NCI-H345 treated with DMSO at 0.1 percent for 48 hours (cell line): Measurements from ENCODE around the gene SNX3.

Source experiments
- DNase-seq: peaks from one replicate; lab custom pipeline; 2025; ENCODE audit not compliant: unreplicated experiment; lab: John Stamatoyannopoulos, UW

Gene SNX3

DNA sequence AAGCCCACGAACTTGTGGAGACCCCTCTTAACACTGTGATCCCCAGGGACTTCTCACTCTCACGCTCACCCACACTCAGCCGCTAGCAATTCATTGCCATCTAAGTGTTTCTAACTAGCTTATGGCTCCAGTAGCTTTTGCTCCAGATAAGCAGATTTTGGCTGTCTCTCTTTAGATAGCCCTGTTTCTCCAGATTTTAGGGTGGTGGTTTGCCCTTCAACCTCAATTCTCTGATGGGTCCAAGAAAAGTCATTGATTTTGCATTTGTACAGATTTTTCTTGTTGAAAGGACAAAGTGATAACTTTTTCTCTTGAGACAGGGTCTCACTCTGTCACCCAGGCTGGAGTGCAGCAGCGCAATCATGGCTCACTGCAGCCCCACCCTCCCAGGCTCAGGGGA lies 53.8 kb downstream of the SNX3 start:
- no peak for DNase-seq

DNA sequence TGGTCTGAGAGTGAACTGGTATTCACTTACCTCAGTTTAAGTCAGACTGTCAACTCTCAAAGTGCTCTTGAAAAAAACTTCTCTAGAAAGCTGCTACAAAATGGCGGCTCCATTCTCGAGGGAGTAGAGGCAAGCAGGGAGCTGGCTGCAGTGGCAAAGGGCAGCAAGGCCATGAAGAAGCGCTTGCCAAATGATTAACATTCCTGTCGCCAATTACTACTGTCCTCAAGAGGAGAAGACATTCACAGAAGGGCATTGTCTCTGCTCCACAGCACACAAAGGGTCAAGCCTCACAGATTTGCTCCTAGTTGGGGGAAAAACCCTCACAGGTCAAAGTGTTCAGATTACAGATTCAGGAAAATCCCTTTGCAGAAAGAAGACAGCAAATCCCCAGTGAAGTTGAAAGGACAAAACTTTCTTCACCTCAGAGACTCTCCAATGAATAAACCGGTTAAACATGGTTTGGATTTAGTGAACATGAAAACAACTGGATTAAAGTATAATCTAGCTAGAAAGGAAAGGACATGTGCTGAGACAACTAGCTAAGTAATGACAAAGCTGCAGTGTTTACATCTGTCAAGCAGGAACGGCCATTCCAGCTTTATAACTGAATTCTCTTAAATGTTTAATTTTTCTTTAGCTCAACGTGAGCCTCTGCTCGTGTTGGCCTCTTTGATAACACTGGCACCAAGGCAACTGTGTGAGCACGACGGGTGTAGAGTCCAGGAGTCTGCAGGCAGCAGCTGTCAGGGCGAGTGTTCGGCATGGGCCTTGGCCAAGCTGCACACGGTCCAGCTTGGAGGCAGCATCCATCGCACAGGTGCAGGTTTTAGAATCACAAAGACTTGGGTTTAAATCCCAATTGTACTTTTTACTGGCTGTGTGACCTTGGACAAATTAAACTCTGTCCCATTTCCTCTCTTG lies 57.4 kb downstream of the SNX3 start:
- no peak for DNase-seq

DNA sequence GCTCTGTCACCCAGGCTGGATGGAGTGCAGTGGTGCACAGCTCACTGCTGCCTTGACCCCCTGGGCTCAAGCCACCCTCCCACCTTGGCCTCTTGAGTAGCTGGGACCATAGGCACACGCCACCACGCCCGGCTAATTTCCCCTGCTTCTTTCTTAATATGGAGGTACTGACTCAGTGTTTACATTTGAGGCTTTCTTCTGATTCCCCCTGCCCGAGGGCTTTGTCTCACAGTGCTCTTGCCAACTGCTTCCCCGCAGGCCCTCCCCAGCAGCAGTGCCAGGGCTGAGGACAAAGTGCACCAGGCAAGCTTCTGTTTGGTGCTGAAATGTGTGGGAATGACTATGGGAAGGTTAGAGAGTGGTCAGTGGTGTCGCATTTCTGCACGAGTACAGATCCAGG lies 60.2 kb downstream of the SNX3 start:
- no peak for DNase-seq

DNA sequence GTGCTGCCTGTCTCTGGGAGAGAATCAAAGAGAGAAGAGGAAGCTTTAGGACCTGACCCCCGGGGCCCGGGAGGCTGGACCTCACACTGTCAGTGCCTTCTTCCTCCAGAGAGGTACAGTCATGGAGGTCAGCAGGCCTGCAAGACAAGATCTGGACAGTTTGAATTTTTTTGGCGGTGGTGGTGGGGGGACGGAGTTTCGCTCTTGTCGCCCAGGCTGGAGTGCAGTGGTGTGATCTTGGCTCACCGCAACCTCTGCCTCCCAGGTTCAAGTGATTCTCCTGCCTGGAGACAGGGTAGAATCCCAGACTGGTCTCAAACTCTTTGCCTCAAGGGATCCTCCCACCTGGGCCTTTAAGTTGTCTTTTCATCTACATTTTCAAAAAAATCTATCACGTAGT lies 60.7 kb downstream of the SNX3 start:
- no peak for DNase-seq

DNA sequence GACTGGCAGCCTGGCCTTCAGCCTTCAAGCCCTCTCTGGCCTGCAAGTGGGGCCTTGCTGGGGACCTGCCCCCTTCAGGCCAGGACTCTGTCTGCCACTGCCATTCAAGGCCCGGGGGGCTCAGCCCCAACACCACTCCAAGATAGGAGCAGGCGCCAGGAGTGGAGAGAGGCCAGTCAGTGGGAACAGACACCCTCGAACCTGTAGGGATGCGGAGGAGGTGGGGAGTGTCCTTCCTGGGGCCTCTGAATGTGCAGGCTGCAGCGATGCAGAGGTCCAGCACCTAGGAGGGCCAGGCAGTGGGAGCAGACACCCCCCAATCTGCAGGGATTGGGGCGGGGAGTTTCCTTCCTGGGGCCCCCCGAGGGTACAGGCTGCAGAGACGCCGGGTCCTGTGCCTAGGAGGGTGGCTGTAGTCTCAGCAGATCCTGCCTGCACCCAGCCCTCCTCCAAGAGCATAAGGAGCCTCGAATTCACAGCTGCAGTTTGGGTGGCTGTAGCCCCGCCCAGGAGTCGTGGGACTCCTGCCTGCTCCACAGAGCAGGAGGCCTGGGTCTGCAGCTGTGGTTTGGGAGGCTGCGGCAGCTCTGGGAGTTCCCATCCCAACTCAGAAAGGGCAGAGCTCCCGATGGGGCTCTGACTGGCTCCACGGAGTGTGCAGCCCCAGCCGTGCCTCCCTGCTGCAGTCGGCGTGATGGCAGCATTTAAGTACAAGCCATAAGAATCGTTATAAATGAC lies 61.9 kb downstream of the SNX3 start:
- DNase-seq = no peak

DNA sequence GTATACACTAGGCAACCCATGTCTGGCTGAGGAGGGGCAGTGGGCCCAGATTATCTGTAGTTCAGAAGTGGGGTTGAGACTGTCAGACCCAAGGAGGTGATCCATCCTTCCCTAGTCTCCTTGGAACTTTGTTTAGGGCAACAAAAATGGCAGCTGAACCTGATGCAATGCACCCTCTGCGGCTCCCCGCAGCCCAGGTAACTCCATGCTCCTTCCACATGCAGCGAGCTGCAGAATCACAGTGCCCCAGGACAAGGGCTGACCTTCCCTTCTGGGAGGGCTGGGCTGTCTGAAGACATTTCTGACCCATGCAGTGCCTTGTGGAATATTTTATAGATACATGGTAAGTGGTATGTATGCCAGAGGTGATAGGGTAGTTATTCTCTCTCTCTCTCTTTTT lies 65.6 kb downstream of the SNX3 start:
- no peak for DNase-seq

DNA sequence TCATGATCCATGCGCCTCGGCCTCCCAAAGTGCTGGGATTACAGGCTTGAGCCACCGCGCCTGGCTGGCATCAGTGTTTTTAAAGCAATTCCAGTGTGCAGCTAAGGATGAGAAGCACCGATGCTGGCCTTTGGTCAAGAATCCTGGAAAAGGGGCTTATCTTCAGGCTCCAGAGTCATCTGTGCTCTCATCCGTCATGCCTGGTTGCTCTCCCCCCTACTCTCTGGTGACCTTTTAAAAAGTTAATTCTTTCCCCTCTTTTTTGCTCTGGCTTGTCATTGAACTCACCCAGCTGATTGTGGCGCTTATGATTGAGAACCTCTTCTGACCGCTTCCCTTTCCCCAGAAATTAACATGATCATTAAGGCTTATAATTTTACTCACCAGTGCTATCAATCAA lies 66.3 kb downstream of the SNX3 start:
- DNase-seq = no peak

DNA sequence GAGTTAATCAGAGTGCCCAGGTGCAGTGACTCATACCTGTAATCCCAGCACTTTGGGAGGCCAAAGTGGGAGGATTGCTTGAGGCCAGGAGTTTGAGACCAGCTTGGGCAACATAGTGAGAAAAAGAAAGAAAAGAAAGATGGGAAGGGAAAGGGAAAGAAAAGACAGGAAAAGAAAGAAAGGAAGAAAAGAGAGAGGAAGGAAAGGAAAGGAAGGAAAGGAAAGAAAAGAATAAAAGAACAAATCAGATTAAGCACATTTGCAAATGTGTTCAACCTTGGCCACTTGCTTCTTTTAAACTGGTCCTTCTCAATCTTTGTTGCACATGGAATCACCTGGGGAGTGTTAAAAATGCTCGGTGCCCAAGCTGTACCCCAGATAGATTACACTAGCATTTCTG lies 67.0 kb downstream of the SNX3 start:
- no peak for DNase-seq

DNA sequence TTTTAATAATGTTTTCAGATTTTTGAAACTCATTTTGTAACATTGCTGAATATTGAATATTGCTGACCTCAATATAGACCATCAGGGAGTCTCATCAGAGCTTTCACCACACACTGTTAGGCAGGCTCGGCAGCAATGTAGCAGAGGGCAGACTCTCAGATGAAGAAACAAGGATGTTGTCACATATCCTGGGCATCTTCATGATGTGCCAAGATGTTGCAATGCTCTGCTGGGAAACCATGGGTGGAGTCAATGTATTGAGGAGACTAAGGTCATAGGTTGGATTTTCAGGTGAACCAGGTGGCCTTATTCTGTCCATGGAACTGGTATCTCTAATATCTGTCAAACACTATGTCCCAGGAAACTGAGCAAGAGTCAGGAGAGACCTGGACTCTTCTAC lies 67.7 kb downstream of the SNX3 start:
- DNase-seq = no peak

DNA sequence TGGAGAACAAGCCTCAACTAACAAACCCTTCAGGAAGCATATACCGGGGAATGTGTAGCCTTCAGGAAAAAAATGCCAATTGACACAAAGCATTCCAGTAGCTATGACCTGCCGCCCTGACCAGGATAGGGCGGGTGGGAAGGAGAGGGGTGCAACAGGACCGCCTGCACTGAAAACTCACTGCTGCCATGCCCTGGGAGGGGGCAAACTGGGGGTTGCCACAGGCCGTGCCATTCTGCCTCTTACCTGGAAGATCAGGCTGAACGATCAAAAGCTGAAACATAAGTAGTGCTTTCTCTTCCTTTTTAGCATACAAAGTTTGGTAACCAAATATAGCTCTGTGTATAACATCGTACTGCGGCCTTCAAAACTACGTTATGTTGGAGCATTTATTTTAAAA lies 73.3 kb downstream of the SNX3 start:
- DNase-seq = no peak

DNA sequence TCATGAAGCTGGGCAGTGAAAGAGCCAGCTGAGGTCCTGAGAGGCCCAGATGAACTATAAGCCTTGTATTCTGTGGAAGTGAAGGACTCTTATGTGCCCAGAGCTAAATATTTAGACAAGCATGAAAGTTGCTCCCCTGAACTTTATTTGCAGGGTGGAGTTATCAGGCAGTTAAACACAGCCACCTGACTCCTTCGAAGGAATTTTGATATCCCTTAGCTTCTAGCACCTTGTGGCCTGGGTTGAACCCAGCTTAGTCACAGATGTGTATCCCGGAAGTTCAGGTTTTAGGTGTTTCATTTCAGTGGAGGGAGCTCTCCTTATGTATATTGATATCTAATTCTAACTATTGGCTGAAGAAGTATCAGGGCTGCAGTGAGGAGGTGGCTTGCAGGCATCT lies 74.6 kb downstream of the SNX3 start:
- DNase-seq = no peak

DNA sequence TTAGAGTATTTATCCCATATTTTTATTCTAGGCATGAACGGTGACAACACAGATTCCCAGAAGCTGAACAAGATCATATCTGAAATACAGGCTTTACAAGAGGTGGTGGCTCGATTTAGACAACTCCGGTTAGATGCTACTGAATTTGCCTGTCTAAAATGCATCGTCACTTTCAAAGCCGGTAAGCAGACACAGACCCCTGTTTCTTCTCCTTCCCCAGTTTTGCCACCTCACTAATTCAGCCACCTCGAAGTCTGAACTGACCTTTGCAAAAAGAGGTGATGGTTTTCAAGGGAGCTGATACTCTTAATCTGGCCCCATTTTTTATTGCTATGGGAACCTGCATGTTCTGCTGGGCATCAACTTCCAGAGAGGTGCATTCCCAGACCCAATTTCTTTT lies 80.1 kb downstream of the SNX3 start:
- DNase-seq = no peak

DNA sequence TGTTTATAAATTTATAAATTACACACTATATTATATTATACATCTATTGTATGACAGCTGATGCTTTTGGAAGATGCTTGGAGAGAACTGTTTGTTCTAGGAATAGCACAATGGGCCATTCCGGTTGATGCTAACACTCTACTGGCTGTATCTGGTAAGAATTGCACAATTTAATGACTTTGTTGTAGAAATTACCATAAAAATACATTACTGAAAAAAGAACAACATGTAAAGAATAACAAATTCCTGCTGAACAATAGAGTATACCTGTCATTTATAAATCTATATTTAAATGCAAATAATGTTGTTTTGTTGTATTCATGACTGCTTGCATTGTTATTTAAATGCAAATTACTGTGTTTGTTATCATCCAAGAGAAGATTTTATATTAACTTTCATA lies 80.6 kb downstream of the SNX3 start:
- no peak for DNase-seq

DNA sequence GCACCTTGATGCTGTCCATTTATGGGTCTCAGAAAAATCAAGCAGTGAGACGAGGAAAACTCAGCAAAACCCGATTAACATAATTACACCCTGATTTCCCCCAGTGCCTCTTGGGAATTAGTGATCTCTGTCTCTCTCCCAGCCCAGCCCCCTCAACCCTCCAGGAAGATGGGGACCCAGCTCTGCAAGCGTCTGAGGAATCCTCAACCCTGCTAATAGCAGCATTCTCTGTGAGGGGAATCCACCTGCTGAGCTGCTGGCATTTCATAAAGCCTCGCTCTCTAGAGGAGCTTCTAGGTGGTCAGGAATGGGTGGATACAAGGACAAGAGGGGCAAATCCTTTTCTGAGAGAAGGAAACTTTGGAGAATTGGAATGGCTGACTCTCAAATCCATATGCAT lies 81.1 kb downstream of the SNX3 start:
- DNase-seq = no peak

DNA sequence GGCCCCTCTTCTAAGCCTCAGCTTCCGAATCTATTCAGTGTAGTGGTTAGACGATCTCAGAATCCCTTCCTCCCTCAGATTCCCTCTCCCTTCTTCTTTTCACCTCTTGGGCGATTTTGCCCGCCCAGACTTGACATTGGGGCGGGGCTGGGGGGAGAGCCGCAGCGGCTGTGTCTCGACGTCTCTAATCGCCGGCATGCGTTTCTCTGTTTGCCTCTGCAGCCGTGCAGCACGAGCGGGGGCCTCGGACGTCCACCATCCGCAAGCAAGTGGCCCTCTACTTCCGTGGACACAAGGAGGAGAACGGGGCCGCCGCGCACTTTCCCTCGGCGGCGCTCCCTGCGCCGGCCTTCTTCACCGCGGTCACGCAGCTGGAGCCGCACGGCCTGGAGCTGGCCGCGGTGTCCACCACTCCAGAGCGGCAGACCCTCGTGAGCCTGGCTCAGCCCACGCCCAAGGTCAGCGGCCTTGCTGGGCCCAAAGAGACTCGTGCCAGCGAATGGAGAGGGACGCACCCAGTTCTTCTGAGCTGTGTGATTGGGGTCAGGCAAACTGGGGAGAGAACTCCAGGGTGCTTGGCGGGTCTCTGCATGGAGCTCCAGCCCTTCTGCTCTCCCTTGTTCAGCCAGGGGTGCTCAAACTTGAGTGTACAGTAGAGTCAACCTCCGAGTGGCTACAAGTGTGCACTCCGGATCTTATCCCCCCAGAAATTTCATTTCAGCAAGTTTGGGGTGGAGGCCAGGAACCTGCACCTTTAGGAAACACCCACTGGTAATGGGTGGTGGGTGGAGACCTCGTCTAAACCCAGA lies 84.4 kb downstream of the SNX3 start:
- no peak for DNase-seq

DNA sequence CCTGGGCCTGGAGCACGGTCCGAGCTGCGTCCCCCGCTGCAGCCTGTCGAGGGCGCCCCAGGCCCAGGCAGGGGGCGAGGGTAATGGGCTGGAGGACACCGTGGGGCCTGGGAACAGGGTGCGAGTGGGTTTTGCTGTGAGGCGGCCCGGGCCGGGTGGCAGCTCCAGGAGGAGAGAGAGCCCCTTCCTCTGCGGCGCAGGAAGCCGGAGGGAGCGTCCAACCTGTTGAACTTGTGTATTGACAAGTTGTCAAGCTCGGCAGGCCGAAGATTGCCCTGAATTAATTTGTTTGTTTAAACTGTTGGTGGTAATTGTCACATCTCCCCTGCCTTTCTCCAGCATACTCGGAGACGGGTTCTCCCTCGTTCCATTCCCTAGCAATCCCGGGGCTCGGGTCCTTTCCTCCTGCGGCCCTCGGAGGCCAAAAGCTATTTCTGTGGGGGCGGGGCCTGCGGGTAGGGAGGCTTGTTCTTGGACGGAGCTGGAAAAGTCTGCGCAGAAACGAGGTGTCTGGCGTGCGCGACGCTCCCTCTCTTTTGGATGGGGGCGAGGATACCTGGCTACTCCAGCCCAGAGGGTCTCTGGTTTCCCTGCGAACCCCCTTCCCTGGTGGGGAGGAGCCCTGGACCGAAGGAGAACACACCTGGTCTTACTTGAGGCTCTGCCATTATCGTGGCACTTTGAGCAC lies 85.1 kb downstream of the SNX3 start:
- DNase-seq = no peak

DNA sequence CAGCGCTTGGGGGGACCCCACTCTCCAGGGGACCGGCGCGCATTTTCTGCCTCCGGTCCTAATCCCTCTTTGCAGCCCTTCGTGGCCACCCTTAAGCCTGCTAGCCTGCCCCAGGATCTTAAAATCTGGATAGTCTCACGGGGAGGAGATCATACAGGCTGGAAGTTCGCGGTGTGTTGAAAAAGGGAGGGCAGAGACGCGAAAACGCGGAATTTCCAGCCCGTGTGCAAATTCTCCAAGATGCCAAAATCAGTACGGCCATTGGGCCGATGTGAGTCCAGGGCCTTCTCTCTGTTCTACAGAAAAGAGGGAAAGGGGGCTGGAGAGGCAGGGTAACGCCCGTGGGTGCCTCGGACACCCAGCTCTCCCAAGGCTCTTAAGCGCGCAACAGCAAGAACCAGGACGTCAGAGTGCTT lies 85.7 kb downstream of the SNX3 start:
- DNase-seq = no peak

DNA sequence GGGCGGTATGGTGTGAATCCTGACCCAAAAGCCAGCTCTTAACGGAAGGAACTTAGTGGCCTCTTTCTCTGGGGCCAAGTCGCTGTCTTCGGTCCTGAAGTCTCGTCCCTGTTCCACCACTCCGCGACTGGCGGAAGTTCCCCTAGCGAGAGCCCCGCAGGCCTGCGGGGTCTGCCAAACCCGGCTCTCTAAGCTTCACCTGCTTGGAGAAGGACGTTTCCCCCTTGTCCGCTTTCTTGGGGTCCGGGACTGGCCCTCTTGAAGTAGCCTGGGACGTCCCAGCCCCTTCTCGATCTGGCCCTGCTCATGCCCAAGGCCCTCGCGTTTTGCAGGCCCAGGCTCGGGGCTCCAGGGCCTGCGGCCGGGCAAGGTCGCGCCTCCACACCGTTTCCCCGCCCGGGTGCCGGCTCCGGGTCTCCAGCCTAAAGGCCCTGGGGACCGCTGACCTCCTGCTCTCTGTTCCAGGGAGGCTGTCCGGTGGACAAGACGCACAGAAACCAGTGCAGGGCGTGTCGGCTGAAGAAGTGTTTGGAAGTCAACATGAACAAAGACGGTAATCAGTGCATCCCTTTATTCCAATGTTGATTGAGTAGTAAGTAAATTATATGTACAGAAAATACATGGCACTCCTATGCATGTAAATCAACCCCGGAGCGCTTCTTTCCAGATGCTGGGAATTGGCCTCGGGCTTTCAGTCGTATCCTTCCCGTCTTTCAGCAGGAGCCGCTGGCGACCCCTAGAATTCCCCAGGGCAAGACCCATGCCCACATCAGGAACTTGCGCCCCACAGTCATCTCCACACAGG lies 86.3 kb downstream of the SNX3 start:
- no peak for DNase-seq

DNA sequence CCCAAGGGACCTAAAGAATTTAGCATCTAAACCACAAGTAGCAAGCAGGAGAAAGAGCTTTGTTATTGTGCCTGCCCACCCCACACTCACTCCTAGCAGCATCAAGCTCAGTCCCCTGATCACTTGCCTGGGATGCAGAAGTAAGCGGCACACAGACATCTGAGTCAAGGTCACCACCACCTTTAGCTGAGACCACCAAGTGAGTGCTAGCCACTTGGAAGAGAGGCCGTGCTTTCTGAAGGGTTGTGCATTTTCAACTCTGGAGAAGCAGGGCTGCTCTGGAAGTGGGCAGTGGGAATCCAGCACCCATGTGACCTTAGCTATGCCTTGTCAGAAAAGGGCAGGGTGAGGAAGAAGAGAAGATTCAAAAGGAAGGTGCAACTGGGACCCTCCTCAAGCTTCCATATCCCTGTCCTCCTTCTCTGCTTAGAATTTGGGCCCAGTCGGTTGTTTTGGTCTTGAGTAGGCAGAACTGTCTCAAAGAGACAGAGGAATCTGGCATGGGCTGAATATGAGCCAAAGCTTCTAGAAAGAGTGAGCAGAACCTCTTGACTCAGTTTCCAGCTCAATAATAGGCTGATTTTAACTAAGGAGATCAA lies 88.8 kb downstream of the SNX3 start:
- no peak for DNase-seq
